Stimulated activated CD8-positive, alpha-beta memory T cell treated with anti-CD3 and anti-CD28 coated beads, Interleukin-7, amount 100 ng/mL, for 4 hours (primary cell): ENCODE results near the gene NUP210.
A peak's percentile ranks its signal among the peaks of the same experiment; 100 is the strongest.

ENCODE experiments used
- DNase-seq, 2 donors: peaks; one replicate each; pipeline ENCODE4 v3.0.0-alpha.2; 2020; ENCODE audit warnings: low read depth in 2 of 2

Gene NUP210

GRCh38 chr3:13375464-13375863 is 44.7 kb downstream of the NUP210 start:
- DNase-seq = no peak

GRCh38 chr3:13373975-13374586 is 46.0 kb downstream of the NUP210 start:
- no peak for DNase-seq

- DNase-seq = no peak
Observed at GRCh38 chr3:13372656-13373055, 47.5 kb downstream of the NUP210 start.

- DNase-seq = no peak
Observed at GRCh38 chr3:13372126-13372525, 48.0 kb downstream of the NUP210 start.

GRCh38 chr3:13371100-13372075 is 48.7 kb downstream of the NUP210 start:
- no peak for DNase-seq

- DNase-seq = no peak
Observed at GRCh38 chr3:13370609-13371008, 49.5 kb downstream of the NUP210 start.

- no peak for DNase-seq
Observed at GRCh38 chr3:13370055-13370454, 50.1 kb downstream of the NUP210 start.

GRCh38 chr3:13368834-13369233 is 51.3 kb downstream of the NUP210 start:
- no peak for DNase-seq

GRCh38 chr3:13367728-13368127 is 52.4 kb downstream of the NUP210 start:
- no peak for DNase-seq

- no peak for DNase-seq
Observed at GRCh38 chr3:13365390-13366379, 54.4 kb downstream of the NUP210 start.

- DNase-seq = no peak
Observed at GRCh38 chr3:13364602-13365271, 55.4 kb downstream of the NUP210 start.

GRCh38 chr3:13362551-13362950 is 57.6 kb downstream of the NUP210 start:
- no peak for DNase-seq

- no peak for DNase-seq
Observed at GRCh38 chr3:13359916-13360315, 60.2 kb downstream of the NUP210 start.

- no peak for DNase-seq
Observed at GRCh38 chr3:13358643-13359042, 61.5 kb downstream of the NUP210 start.

GRCh38 chr3:13358051-13358450 is 62.1 kb downstream of the NUP210 start:
- no peak for DNase-seq

- no peak for DNase-seq
Observed at GRCh38 chr3:13357074-13357473, 63.0 kb downstream of the NUP210 start.

- DNase-seq = no peak
Observed at GRCh38 chr3:13353936-13354542, 66.1 kb downstream of the NUP210 start.

GRCh38 chr3:13353506-13353905 is 66.6 kb downstream of the NUP210 start:
- no peak for DNase-seq

GRCh38 chr3:13352621-13353131 is 67.4 kb downstream of the NUP210 start:
- DNase-seq = peak in 1 of 2 donors; percentile 23

- DNase-seq = no peak
Observed at GRCh38 chr3:13349823-13350222, 70.3 kb downstream of the NUP210 start.
